ENCODE results near the gene JMJD1C.

GRCh38 chr10:63157845-63158624 is 307.7 kb downstream of the JMJD1C start:
- TF ChIP-seq CTCF (conservative IDR thresholded peaks at IDR 0.05) (peak; percentile 89), ZFX (IDR thresholded peaks at IDR 0.05) (no peak)

All from C4-2B (cell line).